HG02763 (cell line): ENCODE data around the gene YBX1.
"Not testable (repeated sequence)": the region's sequence is repeated elsewhere in the genome, so short reads cannot be mapped to it uniquely, and the experiment has no call there.

Experiments used
- ATAC-seq: cut with Tn5 transposase; IDR thresholded peaks from one replicate; pipeline ENCODE4 v1.9.1; 2021; ENCODE audit warnings: mild to moderate bottlenecking, moderate library complexity; ENCODE audit not compliant: unreplicated experiment

Gene YBX1

DNA sequence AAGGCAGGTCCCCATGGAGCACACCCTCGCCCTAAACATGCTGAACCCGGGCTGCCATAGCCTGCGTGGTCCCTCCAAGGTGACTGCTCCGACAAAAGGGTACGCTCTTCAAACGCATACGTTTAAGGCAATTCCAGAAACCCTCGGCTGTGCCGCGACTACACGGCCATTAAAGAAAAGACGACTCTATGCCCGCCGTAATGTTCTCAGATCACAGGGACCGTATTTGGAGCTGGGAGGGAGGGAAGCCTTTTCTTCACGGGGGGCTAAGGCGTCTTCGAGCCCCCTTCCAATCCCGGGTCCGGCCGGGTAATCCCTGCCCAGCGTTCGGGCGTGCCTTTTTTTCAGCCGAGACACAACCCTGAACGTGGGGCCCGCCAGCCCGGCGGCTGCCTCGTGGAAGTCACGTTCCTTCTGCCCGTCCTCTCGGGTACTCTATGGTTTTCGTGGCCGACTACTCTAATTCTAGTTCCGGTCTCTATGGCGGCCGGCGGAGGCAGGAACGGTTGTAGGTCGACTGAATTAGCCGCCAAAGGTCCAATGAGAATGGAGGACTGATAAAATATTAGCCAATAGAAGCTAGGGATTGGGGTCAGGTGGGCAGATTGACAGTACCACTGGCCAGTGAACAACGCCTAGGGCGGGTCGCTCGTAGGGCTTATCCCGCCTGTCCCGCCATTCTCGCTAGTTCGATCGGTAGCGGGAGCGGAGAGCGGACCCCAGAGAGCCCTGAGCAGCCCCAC lies at the start of gene YBX1:
TSS of gene YBX1 (plus strand) at position 678 of the 743 bp plus-strand sequence. CDS start 148 bp downstream, outside the sequence.
- peak; percentile 88 for ATAC-seq

DNA sequence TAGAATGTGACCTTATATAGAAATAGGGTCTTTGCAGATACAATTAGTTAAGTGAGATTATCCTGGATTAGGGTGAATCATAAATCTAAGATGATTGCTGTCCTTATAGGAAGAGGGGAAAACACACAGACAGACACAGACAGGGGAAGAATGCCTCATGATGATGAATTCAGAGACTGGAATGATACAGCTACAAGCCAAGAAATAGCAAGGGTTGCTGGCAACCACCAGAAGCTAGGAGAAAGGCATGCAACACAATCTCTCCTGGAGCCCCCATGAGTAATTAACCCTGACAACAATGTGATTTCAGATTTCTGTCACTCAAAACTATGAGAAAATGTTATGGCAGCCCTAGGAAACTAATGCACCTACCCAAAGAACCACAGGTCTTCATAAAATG lies 43.1 kb upstream of the YBX1 start:
- ATAC-seq, result no peak

DNA sequence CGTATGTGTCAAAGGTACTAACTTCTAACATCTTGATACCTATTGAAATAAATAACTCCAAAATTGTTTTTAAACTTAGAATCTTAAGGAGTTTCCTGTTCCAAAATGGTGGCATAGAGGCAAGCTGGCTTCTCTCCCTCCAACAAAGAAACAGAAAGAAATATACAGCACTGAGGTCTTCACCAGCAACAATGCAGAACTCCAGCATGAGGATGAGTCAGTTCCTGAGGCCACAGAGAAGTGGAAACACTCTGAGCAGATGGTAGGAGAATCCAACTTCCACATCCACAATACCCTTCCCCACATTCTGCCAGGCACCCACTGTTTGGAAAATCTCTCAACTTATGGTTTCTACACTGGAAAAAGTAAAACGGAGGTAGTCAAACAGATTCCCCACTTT lies 36.2 kb upstream of the YBX1 start:
- no peak for ATAC-seq

DNA sequence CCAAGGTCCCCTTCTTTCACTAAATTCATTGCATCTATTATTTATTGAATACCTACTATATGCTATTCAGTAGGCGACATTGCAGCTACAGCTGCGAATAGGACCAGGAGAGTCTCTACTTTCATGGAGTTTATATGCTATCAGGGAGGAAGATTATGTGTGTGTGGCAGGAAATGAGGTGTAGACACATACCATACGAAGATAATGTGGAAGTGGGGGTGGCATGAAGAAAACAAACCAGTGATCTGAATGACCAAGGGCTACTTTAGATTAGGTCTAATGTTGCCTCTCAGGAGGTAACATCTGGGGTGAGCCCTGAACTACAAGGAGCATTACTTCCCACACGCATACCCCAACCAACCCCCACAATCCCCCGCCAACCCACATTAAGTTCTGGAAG lies 25.0 kb upstream of the YBX1 start:
- ATAC-seq, result no peak

DNA sequence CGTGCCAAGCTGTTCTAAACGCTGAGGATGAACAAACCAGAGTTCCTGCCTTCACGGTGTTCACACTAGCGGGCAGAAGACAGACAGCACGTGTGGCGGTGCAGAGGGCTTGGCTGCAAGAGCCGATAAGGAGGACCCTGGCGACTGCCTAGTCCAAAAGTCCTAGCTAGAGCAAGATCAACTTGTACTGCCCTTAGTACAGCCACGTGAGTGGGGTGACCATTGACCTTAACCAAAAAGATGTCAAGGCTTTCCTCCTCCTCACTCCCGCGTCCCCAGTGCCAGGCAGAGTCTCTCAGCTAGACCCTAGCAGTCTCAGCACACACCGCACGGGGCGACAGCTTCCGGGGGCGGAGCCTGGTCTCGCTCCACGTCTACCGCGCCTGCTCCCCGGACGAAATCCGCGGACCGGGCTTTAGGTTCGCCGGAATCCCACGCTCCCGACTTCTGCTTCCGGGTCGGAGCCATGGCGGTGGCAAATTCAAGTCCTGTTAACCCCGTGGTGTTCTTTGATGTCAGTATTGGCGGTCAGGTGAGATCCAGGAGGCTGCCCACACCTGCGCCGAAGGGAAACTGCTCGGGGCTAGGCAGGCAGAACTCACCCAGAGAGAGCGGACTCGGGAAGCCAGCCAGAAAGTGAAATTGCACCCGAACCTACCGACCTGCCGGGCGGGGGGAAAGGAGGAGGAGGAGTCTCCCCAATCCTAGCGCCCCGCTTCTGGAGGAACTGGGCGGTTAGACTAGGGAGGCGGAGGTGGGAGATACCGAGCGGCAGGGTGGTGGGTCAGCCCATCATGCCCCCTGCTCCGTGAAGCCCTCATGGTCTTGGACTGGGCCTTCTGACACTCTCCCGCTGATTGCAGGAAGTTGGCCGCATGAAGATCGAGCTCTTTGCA lies 24.0 kb upstream of the YBX1 start, which contains the start of gene PPIH:
TSS of gene PPIH (plus strand) at position 443 of the 896 bp plus-strand sequence. CDS start at position 467, 24 bp downstream.
- ATAC-seq, result peak; percentile 96

DNA sequence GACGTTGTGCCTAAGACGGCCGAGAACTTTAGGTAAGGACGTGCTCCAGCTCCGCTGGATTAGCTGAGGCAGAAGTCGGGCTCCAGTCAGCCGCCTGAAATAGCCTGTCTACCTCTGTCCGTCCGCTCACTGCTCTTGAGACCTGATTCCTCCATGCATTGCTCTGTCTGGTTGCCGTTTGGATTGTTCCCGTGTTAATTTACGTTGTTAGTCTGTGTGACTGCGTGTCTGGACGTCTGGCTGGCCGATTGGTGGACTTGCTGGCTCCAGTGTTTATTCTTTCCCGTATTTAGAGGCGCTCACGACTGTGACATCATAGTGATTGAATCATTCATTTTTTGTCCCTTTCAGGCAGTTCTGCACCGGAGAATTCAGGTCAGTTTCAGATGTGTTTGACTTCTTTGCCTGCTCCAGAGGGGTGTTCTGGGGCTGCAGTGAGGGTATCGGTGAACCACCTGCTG lies 23.3 kb upstream of the YBX1 start:
- ATAC-seq, result no peak

DNA sequence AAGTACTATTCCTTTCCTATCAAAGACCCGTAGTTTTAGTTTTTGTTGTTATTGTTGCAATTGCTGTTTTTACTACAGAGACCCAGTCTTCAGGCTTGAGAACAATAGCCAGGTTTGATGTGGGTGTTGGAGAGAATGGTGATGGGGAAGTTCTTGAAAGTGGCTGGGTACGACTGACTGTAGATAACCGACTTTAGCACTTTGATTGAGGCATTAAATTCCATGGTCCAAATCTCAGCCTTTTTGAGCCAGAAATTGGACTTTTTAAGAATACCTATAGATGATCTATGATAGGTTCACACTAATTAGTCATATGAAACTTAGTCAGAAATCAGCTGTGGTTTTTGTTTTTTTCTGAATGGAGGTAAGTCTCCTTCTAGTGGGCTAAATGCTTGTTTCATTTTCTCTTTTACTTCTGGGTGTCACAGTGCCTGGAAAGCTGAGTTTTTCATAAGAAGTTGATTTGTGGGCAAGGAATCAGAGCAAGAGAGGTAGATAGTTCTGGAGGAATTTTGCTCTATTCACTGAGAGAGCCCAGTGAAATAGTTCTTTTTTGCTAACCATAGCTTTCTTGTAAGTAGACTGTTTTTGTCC lies 21.2 kb upstream of the YBX1 start:
- no peak for ATAC-seq

DNA sequence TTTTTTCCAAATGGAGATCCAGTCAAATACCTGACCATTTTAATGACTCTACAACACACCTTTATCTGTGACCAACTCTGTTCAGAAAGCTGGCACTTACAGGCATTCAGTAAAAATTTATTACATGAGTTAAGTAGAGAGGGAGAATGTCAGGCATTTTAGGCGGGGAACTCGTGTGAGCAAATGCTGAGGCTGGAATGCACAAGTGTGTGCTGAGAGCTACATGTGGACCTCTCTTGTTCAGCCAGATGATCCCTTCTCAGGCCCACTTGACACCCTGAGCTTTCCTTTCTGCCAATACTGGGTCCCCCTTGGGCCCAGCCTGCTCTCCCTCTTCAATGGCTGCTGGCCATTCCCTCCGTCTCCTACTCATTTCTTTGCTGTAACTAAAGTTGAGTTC lies 12.3 kb upstream of the YBX1 start:
- ATAC-seq, result no peak

DNA sequence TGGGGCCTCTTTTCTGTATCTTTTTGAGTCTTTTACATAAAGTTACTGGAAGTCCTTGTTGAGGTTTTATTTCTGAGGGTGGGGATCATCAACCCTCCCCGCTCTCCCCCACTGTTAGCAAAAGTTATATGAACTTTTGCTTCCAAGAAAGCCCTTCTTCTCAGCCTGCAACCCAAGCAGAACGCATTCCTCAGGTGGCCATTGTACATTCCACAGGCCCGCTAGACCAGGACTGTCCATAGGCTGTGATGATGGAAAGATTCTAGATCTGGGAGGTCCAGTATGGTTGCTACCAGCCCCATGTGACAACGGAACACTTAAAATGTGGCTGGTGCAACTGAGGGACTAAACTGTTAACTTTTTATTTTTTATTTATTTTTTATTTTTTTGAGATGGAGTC lies 11.8 kb upstream of the YBX1 start:
- ATAC-seq, result no peak

DNA sequence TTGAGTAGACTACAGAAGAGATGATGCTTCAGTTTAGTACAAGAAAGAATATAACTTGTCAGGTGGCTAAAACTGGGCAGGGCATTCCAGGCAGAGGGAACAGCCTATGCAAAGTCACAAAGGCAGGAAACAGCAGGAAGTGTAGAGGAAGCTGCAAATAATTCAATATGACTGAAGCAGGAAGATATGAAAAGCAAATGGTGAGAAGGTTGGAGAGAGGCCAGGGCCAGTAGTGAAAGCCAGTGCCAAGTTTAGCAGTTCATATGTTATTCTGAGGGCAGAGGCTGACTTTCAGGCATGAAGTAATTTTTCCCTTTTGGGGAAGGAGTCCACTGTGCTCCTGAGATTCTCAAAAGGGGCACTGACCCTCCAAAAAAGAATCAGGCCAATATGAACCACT lies 8.0 kb upstream of the YBX1 start:
- no peak for ATAC-seq

DNA sequence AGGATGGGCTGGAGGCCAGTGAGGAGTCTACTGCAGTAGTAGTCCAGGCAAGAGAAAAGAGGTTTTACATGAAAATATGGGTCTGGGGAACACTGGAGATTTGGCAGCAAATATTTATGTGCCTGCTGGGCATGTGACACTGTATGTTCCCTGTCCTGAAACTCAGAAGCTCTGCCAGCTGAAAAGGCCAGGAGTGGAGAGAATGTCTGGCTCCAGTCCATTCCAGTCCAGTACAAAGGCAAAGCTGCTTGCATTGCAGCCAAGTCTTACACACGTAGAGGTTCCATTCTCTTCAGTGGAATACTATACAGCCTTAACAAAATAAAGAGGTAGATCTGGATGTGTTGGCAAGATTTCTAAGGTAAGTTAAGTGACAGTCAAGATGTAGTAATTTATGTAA lies 7.5 kb upstream of the YBX1 start:
- no peak for ATAC-seq

DNA sequence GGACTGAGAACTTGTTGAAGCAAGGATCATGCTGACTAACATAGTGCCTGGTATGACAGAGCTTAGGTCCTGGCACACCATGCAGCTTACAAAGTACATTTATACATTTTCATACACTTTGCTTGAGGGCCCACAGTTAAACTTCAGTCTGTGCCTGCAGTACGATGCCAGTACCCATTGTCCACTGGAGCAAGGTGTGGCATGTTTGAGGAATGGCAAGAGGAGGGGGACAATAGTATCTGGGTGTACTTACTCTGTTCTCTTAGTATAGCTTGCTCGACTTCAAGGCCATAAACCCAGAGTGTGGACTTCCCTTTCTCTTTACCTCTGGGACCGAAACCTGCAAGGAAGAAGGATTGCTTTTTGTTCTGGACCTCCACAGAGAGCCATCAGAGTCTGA lies 6.8 kb upstream of the YBX1 start:
- ATAC-seq, result no peak

DNA sequence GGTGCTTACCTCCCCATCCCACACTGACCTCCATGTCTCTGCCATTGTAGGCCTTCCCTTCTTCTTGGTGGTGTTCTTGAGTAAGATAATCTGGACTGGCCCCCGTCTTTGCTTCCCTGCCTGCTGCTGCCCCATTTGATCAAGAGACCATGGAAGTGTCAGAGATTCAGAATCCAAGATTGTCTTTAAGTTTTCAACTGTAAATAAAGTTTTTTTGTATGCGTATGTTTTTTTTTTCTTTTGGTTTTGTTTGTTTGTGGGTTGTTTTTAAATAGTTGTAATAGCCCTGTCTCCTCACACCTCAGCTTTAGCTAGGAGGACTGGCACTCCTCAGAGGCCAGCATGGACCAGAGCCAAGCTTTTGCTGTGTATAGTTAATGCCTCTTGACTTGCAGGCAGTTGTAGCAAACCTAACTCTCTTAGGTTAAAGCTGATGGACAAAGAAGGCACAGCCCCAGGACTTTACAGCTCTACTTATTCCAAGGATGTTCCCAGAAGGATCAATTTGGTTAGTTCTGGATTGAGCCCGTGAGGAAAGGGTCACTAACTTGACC lies 5.6 kb upstream of the YBX1 start:
- no peak for ATAC-seq

DNA sequence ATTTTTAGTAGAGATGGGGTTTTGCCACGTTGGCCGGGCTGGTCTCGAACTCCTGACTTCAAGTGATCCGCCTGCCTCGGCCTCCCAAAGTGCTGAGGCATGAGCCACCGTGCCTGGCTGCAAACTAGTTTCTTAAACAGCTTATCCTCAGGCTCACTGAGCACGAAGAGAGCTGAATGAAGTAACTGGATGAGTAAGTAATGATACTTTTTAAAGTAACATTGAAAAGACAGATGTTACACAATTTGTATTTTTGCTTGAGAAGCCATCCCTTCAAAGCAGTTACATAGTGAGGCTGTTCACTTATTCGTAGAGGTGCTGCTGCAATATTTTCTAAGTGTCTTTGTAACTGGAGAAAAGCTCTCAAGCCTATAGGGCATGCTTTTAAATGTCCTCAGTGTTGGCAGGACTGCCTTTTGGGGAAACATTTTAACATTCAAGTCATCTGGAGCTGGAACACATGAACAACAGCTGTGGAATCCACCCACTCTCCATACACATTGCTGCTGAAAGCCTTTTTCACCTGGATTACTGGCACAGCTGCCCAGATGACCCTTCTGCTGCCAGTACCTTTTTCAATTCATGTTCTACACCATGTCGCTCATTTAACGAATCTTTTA lies 2.7 kb upstream of the YBX1 start:
- ATAC-seq, result no peak

DNA sequence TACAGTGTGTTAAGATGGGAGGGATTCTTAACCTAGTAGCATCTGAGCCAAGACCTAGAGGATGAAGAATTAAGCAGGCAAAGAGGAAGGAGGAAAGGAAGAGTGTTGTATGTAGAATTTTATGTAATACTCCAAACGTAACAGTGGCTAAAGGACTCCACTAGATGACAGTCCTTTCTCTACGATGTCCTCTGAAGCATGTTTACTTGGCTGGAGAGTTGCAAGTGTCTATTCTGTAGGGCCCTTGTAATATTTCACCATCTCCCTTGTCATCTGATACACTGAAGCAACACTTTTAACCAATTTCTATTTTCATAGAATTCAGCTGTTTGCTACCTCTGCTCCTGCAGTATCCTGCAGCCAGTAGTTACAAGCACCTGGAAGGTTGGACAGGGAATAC lies 2.2 kb upstream of the YBX1 start:
- ATAC-seq, result no peak

DNA sequence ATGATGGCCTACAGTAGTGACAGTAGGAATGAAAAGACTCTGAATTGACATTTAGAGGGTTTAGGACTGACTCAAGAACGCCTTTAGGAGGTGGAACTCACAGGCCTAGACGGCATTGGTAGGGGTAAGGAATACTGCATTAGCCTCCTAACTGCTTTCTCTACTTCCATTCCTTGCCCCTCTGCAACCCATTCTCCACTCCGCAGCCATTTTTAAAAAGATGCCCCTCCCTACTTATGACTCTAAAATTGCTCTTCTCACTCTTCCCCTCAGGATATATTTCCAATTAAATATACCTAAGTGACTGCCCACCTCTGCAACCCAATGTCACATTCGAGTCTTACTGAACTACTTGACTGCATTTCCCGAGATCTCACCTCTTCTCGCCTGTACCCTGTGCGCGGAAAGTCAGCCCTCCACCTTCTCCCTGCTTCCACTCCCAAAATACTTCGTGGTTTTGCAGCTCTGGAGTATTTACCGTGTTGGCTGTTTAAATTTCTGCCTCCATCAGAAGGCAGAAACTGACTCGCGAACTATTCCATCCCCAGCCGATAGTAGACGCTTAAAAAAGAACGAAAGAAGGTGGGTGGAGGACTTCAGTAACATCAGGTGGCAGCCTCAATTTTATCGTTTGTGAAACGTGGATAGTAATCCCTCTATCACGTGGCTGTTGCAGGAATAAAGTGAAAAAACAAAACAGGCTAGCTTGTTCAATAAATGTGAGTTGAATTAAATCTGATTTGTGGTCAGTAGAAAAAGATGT lies 1.1 kb upstream of the YBX1 start:
- ATAC-seq, result no peak

DNA sequence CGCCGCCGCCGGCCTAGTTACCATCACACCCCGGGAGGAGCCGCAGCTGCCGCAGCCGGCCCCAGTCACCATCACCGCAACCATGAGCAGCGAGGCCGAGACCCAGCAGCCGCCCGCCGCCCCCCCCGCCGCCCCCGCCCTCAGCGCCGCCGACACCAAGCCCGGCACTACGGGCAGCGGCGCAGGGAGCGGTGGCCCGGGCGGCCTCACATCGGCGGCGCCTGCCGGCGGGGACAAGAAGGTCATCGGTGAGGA lies 193 bp downstream of the YBX1 start:
- not testable (repeated sequence) for ATAC-seq

DNA sequence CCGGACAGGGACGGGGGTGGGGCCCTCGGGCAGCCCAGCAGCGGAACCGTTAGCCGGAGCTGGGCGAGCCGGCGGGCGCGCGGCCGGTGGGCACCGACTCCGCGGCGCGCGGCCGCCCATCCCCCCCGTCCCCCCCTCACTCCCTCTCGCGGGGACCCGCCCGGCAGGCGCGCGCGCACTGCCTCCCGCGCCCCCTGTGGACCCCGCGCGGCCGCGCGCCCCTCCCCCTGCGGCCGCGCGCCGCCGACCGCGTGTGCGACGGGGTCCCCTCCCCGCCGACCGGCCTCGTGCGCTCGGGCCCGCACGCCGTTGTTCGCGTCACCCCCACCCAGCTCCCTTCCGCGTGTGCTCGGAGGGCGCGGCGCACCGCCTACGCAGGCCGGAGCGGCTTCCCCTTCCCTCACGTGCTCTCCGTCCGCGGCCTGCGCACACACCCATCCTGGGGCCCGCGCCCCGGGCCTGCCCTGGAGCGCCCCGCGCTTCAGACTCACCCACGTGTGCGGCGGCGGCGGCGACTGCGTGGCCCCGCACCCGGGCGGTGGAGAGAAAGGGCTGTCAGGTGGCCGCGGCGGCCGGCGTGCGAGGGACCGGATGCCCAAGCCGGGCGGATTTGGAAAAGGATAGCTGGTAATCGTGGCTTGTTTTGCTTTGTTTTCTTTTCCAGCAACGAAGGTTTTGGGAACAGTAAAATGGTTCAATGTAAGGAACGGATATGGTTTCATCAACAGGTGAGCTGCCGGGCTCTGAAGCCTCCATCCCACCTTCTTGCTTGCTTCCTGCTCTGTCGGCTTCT lies 717 bp downstream of the YBX1 start:
- ATAC-seq, result peak; percentile 48

DNA sequence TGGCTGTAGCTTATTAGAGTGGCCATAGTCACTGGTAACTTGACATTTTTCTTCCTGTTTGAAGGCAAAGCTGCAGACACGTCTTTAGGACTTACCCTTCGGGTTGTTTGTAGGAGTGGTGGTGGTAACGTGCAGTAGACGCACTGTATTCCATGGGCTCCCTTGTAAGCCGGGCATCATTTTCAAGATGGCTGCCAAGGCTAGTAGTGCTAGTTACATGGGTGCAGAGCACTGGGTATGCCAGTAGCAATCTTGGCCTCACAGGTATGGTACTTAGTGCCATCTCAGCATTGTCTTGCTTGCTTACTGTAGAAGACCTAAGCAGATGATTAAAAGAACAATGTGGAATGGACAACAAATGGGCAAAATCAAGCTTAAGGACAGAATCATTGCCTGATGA lies 1.9 kb downstream of the YBX1 start:
- ATAC-seq, result no peak

DNA sequence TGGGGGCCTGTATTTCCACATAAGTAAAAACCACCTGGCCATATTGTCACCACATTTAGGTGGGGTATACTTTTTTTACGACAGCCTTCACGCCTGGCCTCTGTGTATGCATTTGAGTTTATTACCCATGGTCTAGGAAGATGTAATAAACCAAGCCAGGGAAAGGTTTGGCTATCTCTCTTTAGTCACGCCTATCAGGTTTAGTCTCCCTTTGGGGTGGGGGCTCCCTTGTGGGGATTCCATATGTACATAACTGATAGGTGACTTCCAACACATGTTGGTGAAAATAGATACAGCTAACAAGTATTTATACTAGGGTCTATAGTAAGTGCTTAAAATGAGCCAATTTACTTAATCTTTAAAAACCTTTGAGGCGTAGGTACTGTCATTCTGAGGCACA lies 4.2 kb downstream of the YBX1 start:
- no peak for ATAC-seq
